SU-DHL-6 (cell line): Measurements from ENCODE around the gene SBSN.

Experiments used
- CTCF ChIP-seq: fragments of 200-600 bp; sonication (generic); IDR thresholded peaks from one replicate; pipeline ENCODE4 v1.5.1; 2017; ENCODE audit warnings: antibody characterized with exemption, mild to moderate bottlenecking, low read length, moderate library complexity; ENCODE audit not compliant: insufficient read depth, poor library complexity, severe bottlenecking
- EZH2phosphoT487 ChIP-seq: fragments of 200-600 bp; sonication (generic), shearing (Covaris generic); conservative IDR thresholded peaks from 2 replicates; pipeline ENCODE4 v1.6.1; 2018; ENCODE audit warnings: mild to moderate bottlenecking, antibody characterized with exemption, low read length, moderate library complexity, mixed read lengths

GRCh38 chr19:35569281-35569781 is 41.2 kb upstream of the SBSN start:
- TF ChIP-seq CTCF (no peak), EZH2phosphoT487 (no peak)
